SJCRH30 (cell line): ENCODE results near the gene HOXD8. TPM values are rescaled to one million over a fixed set of nuclear protein-coding genes. Genes with fewer than 3 reads are reported as not detected.
A peak's percentile ranks its signal among the peaks of the same experiment; 100 is the strongest.

Experiments
- DNase-seq, 2 experiments: peaks; one replicate each; pipeline ENCODE4 v3.0.0-alpha.2; 2015 to 2020
- H3K27ac ChIP-seq: fragments of 250-450 bp; sonication (Bioruptor Pico); 2 replicates; pipeline ENCODE4 v1.5.1; 2020; ENCODE audit warnings: mild to moderate bottlenecking, moderate library complexity
- H3K27me3 ChIP-seq: fragments of 250-450 bp; sonication (Bioruptor Pico); 2 replicates; pipeline ENCODE4 v1.5.1; 2020; ENCODE audit warnings: mild to moderate bottlenecking, moderate library complexity
- H3K36me3 ChIP-seq: fragments of 250-450 bp; sonication (Bioruptor Pico); 2 replicates; pipeline ENCODE4 v1.5.1; 2020; ENCODE audit warnings: mild to moderate bottlenecking, moderate library complexity
- H3K4me1 ChIP-seq: fragments of 250-450 bp; sonication (Bioruptor Pico); 2 replicates; pipeline ENCODE4 v1.5.1; 2020; ENCODE audit warnings: mild to moderate bottlenecking, moderate library complexity
- H3K4me3 ChIP-seq: fragments of 250-450 bp; sonication (Bioruptor Pico); 2 replicates; pipeline ENCODE4 v1.5.1; 2020; ENCODE audit warnings: mild to moderate bottlenecking, moderate library complexity
- H3K9me3 ChIP-seq: fragments of 250-450 bp; sonication (Bioruptor Pico); replicated peaks from 2 replicates; pipeline ENCODE4 v1.5.1; 2020; ENCODE audit warnings: mild to moderate bottlenecking, moderate library complexity
- total RNA-seq: library from RNA; depleted of rRNA; stranded (reverse); fragments of >200 nt; shearing (Covaris generic); gene quantifications from 2 replicates; pipeline ENCODE4 v1.2.3, GENCODE V29; 2014

HOXD8 gene
- total RNA-seq, 1 experiment from 2014 or later = 9.9 TPM

- DNase-seq = no peak
- H3K9me3 ChIP-seq = no peaks in the 10 kb centered on the region
- no peaks in the 10 kb centered on the region for H3K36me3 ChIP-seq
- no peak overlapping the region for H3K4me3 ChIP-seq
- H3K4me1 ChIP-seq = no peaks in the 10 kb centered on the region
- H3K27ac ChIP-seq = no peak overlapping the region
- no peaks in the 10 kb centered on the region; the same call in 1 of the 2 replicates for H3K27me3 ChIP-seq
Observed at GRCh38 chr2:176087330-176088047, 42.0 kb upstream of the HOXD8 start.

GRCh38 chr2:176088048-176088936, 41.2 kb upstream of the HOXD8 start:
- no peaks in the 10 kb centered on the region for H3K9me3 ChIP-seq
- no peak overlapping the region for H3K27ac ChIP-seq
- peak overlapping the region; percentile 40 for H3K4me3 ChIP-seq
- H3K27me3 ChIP-seq = no peaks in the 10 kb centered on the region; the same call in 1 of the 2 replicates
- no peaks in the 10 kb centered on the region for H3K36me3 ChIP-seq
- DNase-seq = peak; percentile 62 to 78
- no peaks in the 10 kb centered on the region for H3K4me1 ChIP-seq

GRCh38 chr2:176088937-176089842, 40.3 kb upstream of the HOXD8 start:
- Histone ChIP-seq H3K36me3 (no peaks in the 10 kb centered on the region), H3K9me3 (no peaks in the 10 kb centered on the region), H3K4me1 (no peaks in the 10 kb centered on the region), H3K27ac (no peak overlapping the region), H3K4me3 (no peak overlapping the region), H3K27me3 (no peaks in the 10 kb centered on the region; the same call in 1 of the 2 replicates)
- no peak for DNase-seq

- Histone ChIP-seq H3K36me3 (no peaks in the 10 kb centered on the region), H3K4me1 (no peaks in the 10 kb centered on the region), H3K4me3 (no peak overlapping the region), H3K9me3 (no peaks in the 10 kb centered on the region), H3K27ac (no peak overlapping the region), H3K27me3 (no peaks in the 10 kb centered on the region; the same call in 1 of the 2 replicates)
- DNase-seq = no peak
Observed at GRCh38 chr2:176089843-176090395, 39.6 kb upstream of the HOXD8 start.

GRCh38 chr2:176090862-176091261, 38.6 kb upstream of the HOXD8 start:
- Histone ChIP-seq H3K9me3 (no peaks in the 10 kb centered on the region), H3K36me3 (no peaks in the 10 kb centered on the region), H3K4me3 (no peak overlapping the region), H3K4me1 (no peaks in the 10 kb centered on the region), H3K27ac (no peak overlapping the region), H3K27me3 (no peaks in the 10 kb centered on the region; the same call in 1 of the 2 replicates)
- DNase-seq = no peak

DNA sequence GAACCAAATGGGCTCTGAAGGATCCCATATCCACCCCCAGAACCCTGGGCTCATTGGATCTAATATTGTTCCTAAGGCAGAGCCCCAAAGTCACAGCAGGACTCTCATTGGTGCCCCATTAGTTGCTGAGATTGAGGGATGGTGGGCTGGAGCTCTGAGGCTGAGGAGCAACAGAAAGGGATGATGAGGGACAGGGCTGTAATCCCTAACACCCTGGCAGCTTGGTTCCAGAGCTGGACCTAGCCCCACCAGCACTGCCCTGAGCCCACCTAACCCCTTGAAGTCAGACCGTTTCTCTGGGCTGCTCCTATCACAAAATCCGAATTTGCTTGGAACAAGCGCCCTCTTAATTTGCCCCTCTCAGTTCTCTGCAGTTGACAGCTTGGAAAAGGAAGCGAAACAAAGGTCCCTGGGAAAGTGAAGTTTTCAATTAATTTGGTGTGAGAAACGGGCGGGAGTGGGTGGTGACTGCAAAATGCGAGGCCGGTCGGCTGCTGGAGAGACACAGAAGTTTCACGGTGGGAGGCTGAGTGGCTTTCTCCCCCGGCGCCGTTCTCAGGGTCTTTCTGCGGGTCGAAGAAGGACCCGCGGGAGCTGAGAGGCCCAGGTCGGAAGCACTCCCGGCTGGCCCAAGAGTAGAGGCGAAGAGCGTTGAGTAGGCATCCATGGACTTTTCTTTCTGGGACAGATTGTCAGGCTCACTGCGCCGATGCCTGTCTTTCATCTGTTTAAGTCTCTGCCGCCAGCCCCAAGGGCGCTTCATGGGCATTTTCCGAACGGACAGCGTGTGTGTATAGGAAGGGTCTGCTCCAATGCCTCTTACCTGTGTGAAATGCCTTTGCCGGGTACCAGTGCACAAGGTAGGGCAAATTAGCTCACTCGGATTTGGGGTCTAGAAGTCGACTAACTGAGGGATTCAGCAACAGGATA, 37.9 kb upstream of the HOXD8 start:
- no peak overlapping the region for H3K4me3 ChIP-seq
- no peaks in the 10 kb centered on the region for H3K36me3 ChIP-seq
- no peaks in the 10 kb centered on the region; the same call in 1 of the 2 replicates for H3K27me3 ChIP-seq
- DNase-seq = no peak
- H3K4me1 ChIP-seq = no peaks in the 10 kb centered on the region
- H3K27ac ChIP-seq = no peak overlapping the region
- no peaks in the 10 kb centered on the region for H3K9me3 ChIP-seq

- Histone ChIP-seq H3K4me1 (no peaks in the 10 kb centered on the region), H3K27ac (no peak within 1 kb of the TSS), H3K9me3 (no peaks in the 10 kb centered on the region), H3K4me3 (peak within 1 kb of the TSS; percentile 67), H3K27me3 (no peaks in the 10 kb centered on the region; the same call in 1 of the 2 replicates), H3K36me3 (no peaks in the 10 kb centered on the region)
- peak; percentile 65 to 66 for DNase-seq
Observed at GRCh38 chr2:176092270-176093144, 37.0 kb upstream of the HOXD8 start, which contains the start of gene HOXD13. TSS of gene HOXD13 (plus strand) at chr2:176092721. CDS start at chr2:176092891, 170 bp downstream.

DNA sequence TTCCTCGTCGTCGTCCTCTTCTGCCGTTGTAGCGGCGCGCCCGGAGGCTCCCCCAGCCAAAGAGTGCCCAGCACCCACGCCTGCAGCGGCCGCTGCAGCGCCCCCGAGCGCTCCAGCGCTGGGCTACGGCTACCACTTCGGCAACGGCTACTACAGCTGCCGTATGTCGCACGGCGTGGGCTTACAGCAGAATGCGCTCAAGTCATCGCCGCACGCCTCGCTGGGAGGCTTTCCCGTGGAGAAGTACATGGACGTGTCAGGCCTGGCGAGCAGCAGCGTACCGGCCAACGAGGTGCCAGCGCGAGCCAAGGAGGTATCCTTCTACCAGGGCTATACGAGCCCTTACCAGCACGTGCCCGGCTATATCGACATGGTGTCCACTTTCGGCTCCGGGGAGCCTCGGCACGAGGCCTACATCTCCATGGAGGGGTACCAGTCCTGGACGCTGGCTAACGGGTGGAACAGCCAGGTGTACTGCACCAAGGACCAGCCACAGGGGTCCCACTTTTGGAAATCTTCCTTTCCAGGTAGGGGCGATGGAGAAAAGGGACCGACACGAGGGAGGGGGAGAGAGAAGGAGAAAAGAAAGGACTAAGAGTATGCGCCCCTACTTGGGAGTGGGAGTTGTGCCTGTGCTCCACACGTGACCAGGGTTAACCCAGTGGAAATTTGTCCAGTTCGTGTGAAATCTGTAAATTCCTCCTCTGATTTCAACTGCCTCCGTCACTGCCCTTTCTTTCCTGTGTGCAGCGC, 36.2 kb upstream of the HOXD8 start:
- H3K27me3 ChIP-seq = no peaks in the 10 kb centered on the region; the same call in 1 of the 2 replicates
- H3K27ac ChIP-seq = no peak overlapping the region
- H3K4me3 ChIP-seq = peak overlapping the region; percentile 67
- H3K36me3 ChIP-seq = no peaks in the 10 kb centered on the region
- DNase-seq = peak; percentile 60 to 69
- no peaks in the 10 kb centered on the region for H3K9me3 ChIP-seq
- H3K4me1 ChIP-seq = no peaks in the 10 kb centered on the region

DNA sequence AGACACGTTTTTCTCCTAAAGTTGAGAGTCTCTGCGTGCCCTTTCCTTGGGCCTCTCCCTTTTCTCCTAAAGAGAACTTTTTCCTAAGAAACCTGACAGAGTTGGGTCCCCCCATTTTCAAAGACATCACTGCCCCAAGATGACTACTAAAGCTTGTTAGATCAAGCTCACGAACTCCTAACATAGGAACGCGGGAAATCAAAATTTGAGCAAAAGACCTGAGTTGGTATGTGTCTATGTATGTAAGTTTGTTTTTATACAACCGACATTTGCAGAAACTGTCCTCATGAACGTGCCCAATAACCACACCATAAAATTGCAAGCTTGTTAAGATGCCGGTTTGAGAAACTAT, 35.6 kb upstream of the HOXD8 start:
- Histone ChIP-seq H3K27ac (no peak overlapping the region), H3K9me3 (no peaks in the 10 kb centered on the region), H3K36me3 (no peaks in the 10 kb centered on the region), H3K4me3 (peak overlapping the region; percentile 67), H3K4me1 (no peaks in the 10 kb centered on the region), H3K27me3 (no peaks in the 10 kb centered on the region; the same call in 1 of the 2 replicates)
- DNase-seq = no peak

DNA sequence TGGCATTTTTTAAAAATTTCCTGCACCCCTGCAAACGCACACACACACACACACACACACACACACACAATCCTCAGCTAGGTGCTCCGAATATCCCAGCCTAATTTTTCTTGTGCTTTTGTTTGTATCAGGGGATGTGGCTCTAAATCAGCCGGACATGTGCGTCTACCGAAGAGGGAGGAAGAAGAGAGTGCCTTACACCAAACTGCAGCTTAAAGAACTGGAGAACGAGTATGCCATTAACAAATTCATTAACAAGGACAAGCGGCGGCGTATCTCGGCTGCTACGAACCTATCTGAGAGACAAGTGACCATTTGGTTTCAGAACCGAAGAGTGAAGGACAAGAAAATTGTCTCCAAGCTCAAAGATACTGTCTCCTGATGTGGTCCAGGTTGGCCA, 35.2 kb upstream of the HOXD8 start:
- no peaks in the 10 kb centered on the region; the same call in 1 of the 2 replicates for H3K27me3 ChIP-seq
- H3K27ac ChIP-seq = no peak overlapping the region
- no peaks in the 10 kb centered on the region for H3K9me3 ChIP-seq
- no peak for DNase-seq
- no peaks in the 10 kb centered on the region for H3K4me1 ChIP-seq
- peak overlapping the region; percentile 67 for H3K4me3 ChIP-seq
- H3K36me3 ChIP-seq = no peaks in the 10 kb centered on the region

DNA sequence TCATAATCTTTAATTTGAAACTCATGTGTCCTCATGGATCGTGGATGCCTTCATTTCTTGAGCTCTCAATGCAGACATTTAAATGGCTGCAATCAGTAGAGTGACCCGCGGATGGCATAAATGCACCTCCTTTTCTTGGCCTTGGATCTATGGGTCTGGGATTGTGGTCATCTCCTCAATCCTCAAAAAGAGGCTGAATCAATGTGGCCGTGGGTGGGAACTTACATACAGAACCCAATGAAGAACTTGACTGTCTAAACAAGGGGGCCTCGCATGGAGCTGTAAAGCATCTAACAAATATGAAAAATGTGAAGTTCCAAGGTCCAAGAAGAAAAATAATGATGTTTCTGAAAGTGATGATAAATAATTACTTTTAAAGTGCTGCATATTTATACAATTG, 34.1 kb upstream of the HOXD8 start:
- Histone ChIP-seq H3K36me3 (no peaks in the 10 kb centered on the region), H3K27ac (no peak overlapping the region), H3K27me3 (no peaks in the 10 kb centered on the region; the same call in 1 of the 2 replicates), H3K4me1 (no peaks in the 10 kb centered on the region), H3K9me3 (no peaks in the 10 kb centered on the region), H3K4me3 (no peak overlapping the region)
- no peak for DNase-seq
